BLaER1 (cell line): ENCODE measurements around the gene HHAT.

ENCODE experiments used
- H3K27ac ChIP-seq: shearing (Covaris generic); formaldehyde crosslinking; 2 replicates; pipeline ENCODE4 v1.8.1; 2022
- H3K27me3 ChIP-seq: shearing (Covaris generic); formaldehyde crosslinking; 2 replicates; pipeline ENCODE4 v1.8.1; 2022
- H3K36me3 ChIP-seq: shearing (Covaris generic); formaldehyde crosslinking; 2 replicates; pipeline ENCODE4 v1.8.1; 2022
- H3K4me1 ChIP-seq: shearing (Covaris generic); formaldehyde crosslinking; 2 replicates; pipeline ENCODE4 v1.8.1; 2022
- H3K4me2 ChIP-seq: shearing (Covaris generic); formaldehyde crosslinking; 2 replicates; pipeline ENCODE4 v1.8.1; 2022
- H3K4me3 ChIP-seq: shearing (Covaris generic); formaldehyde crosslinking; 2 replicates; pipeline ENCODE4 v1.8.1; 2022
- H3K9ac ChIP-seq: shearing (Covaris generic); formaldehyde crosslinking; 2 replicates; pipeline ENCODE4 v1.8.1; 2022
- H3K9me3 ChIP-seq: shearing (Covaris generic); formaldehyde crosslinking; 2 replicates; pipeline ENCODE4 v1.8.1; 2022
- H4K20me1 ChIP-seq: shearing (Covaris generic); formaldehyde crosslinking; 2 replicates; pipeline ENCODE4 v1.8.1; 2022
- Cebpa-rat ChIP-seq: shearing (Covaris generic); IDR thresholded peaks from 2 replicates; pipeline ENCODE4 v1.8.1; 2022

HHAT gene

DNA sequence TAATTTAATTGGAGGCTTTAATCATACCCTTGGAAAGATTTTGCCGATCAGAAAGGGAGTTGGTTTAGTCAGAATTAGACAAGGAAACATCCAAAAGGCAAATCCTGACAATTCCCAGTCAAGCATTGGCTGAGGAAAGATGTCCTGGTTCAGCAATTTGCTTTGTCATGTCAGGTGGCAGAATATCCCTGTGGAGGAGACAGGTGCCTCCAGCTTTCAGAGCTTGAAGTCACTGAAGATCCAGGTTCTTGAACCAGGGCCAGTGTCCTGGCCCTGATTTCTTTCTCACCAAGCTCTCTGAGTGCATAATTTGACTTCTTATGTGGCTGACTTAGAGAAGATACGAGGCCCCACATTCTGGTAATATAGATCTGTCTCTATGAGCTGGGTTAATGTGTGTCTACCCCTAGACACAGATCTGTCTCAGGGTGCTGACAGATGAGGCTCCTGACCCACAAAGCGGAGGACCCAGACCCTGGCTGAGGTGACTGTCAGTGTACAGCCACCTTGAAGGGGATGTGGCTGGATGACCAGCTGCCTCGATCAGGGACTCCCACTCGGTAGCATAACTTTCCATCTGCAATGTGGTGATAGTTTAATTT lies 118.9 kb downstream of the HHAT start:
- H3K4me1 ChIP-seq: no peaks in the 10 kb centered on the region
- H3K4me3 ChIP-seq: no peak overlapping the region
- H3K4me2 ChIP-seq: no peak overlapping the region
- H3K9ac ChIP-seq: no peak overlapping the region
- no peak for TF ChIP-seq Cebpa-rat
- no peaks in the 10 kb centered on the region for H3K27me3 ChIP-seq
- H3K36me3 ChIP-seq: no peaks in the 10 kb centered on the region
- H3K9me3 ChIP-seq: no peaks in the 10 kb centered on the region
- H3K27ac ChIP-seq: no peak overlapping the region
- no peaks in the 10 kb centered on the region for H4K20me1 ChIP-seq

GRCh38 chr1:210448297-210448892 lies 119.7 kb downstream of the HHAT start:
- H3K4me1 ChIP-seq: no peaks in the 10 kb centered on the region
- no peaks in the 10 kb centered on the region for H3K36me3 ChIP-seq
- no peak overlapping the region for H3K4me3 ChIP-seq
- H3K4me2 ChIP-seq: no peak overlapping the region
- H3K27ac ChIP-seq: no peak overlapping the region
- no peak overlapping the region for H3K9ac ChIP-seq
- no peaks in the 10 kb centered on the region for H4K20me1 ChIP-seq
- H3K9me3 ChIP-seq: no peaks in the 10 kb centered on the region
- H3K27me3 ChIP-seq: no peaks in the 10 kb centered on the region
- no peak for TF ChIP-seq Cebpa-rat

- Histone ChIP-seq H3K4me2 (no peak overlapping the region), H3K4me3 (no peak overlapping the region), H3K9me3 (no peaks in the 10 kb centered on the region), H3K27me3 (no peaks in the 10 kb centered on the region), H3K36me3 (no peaks in the 10 kb centered on the region), H3K27ac (no peak overlapping the region), H3K9ac (no peak overlapping the region), H3K4me1 (no peaks in the 10 kb centered on the region), H4K20me1 (no peaks in the 10 kb centered on the region)
- no peak for TF ChIP-seq Cebpa-rat
Measured at GRCh38 chr1:210455840-210456603, 127.3 kb downstream of the HHAT start.

DNA sequence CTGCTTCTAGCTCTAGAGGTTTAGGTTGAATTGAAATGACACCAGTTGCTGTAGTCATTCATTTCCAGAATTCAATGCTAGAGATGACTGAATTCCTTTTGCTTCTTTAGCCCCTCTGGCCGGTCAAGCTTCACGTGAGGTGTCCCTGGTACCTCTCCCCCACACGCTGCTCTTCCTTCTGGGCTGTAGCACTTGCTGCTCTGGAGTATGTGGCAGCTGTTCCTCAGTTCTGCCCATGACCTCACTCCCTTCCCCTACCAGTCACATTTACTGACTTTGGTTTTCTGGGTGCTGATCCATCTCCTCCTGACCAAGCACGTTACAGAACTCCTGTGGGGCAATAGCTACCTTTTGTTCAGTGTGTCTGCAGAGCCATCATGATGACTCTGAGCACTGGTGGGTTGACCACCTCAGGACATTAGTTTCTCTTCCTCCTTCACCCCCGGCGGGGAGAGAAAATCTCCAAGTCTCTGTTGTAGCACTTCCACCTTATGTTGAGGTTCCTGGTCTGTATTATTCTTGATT lies 128.1 kb downstream of the HHAT start:
- H3K4me2 ChIP-seq: no peak overlapping the region

GRCh38 chr1:210457568-210457967 lies 128.9 kb downstream of the HHAT start:
- TF ChIP-seq Cebpa-rat: no peak
- Histone ChIP-seq H3K27ac (no peak overlapping the region), H3K27me3 (no peaks in the 10 kb centered on the region), H3K4me3 (no peak overlapping the region), H3K4me2 (no peak overlapping the region), H3K36me3 (no peaks in the 10 kb centered on the region), H4K20me1 (no peaks in the 10 kb centered on the region), H3K9ac (no peak overlapping the region), H3K4me1 (no peaks in the 10 kb centered on the region), H3K9me3 (no peaks in the 10 kb centered on the region)

More for the DNA sequence above, 128.1 kb downstream of the HHAT start:
- Histone ChIP-seq H3K27me3 (no peaks in the 10 kb centered on the region), H3K9me3 (no peaks in the 10 kb centered on the region), H3K4me1 (no peaks in the 10 kb centered on the region), H3K4me3 (no peak overlapping the region), H4K20me1 (no peaks in the 10 kb centered on the region), H3K27ac (no peak overlapping the region), H3K36me3 (no peaks in the 10 kb centered on the region), H3K9ac (no peak overlapping the region)
- TF ChIP-seq Cebpa-rat: no peak

GRCh38 chr1:210464519-210465039 lies 135.9 kb downstream of the HHAT start:
- no peak overlapping the region for H3K4me2 ChIP-seq
- no peaks in the 10 kb centered on the region for H3K36me3 ChIP-seq
- no peak overlapping the region for H3K9ac ChIP-seq
- H3K9me3 ChIP-seq: no peaks in the 10 kb centered on the region
- H3K27ac ChIP-seq: no peak overlapping the region
- no peaks in the 10 kb centered on the region for H4K20me1 ChIP-seq
- H3K27me3 ChIP-seq: no peaks in the 10 kb centered on the region
- no peak for TF ChIP-seq Cebpa-rat
- no peaks in the 10 kb centered on the region for H3K4me1 ChIP-seq
- no peak overlapping the region for H3K4me3 ChIP-seq

DNA sequence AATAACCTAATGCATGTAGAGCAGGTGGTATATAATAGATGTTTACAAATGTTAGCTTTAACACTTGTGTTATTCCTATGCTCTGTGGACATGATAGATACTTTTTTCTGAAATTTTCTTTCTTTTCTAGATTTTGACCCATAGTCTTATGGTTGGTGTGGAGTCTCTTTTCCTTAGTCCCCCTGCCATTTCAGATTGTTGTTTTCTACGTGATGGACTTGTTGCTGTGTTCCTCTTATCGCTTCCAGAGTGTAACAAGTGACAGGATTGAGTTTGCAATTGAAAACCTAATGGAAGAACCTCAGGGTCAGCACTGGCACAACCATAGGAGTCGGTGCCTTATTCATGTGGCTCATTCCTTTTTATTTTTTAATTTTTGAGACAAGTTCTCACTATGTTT lies 136.4 kb downstream of the HHAT start:
- H3K4me1 ChIP-seq: no peaks in the 10 kb centered on the region
- no peaks in the 10 kb centered on the region for H3K9me3 ChIP-seq
- H4K20me1 ChIP-seq: no peaks in the 10 kb centered on the region
- H3K4me2 ChIP-seq: no peak overlapping the region
- no peak for TF ChIP-seq Cebpa-rat
- H3K4me3 ChIP-seq: no peak overlapping the region
- H3K27me3 ChIP-seq: no peaks in the 10 kb centered on the region
- H3K27ac ChIP-seq: no peak overlapping the region
- H3K9ac ChIP-seq: no peak overlapping the region
- no peaks in the 10 kb centered on the region for H3K36me3 ChIP-seq

GRCh38 chr1:210467440-210468043 lies 138.8 kb downstream of the HHAT start:
- Histone ChIP-seq H3K4me3 (no peak overlapping the region), H4K20me1 (no peaks in the 10 kb centered on the region), H3K27ac (no peak overlapping the region), H3K27me3 (no peaks in the 10 kb centered on the region), H3K4me1 (no peaks in the 10 kb centered on the region), H3K36me3 (no peaks in the 10 kb centered on the region), H3K9ac (no peak overlapping the region), H3K4me2 (no peak overlapping the region), H3K9me3 (no peaks in the 10 kb centered on the region)
- no peak for TF ChIP-seq Cebpa-rat

DNA sequence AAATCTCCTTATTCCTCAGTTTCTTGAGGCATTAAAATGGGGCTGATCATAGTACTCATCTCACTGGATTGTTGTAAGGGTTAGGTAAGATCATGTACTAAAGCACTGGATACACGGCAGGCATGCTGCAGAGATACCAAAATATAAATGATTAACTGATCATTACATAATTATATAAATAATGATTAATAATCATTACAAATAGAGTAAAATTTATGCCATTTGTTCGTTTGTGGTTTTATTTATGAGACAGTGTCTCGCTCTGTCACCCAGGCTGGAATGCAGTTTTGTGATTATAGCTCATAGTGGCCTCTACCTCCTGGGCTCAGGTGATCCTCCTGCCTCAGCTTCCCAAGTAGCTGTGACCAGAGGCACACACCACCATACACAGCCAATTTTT lies 140.7 kb downstream of the HHAT start:
- H3K4me3 ChIP-seq: no peak overlapping the region
- no peaks in the 10 kb centered on the region for H4K20me1 ChIP-seq
- no peaks in the 10 kb centered on the region for H3K4me1 ChIP-seq
- H3K27me3 ChIP-seq: no peaks in the 10 kb centered on the region
- no peak overlapping the region for H3K9ac ChIP-seq
- no peaks in the 10 kb centered on the region for H3K9me3 ChIP-seq
- no peak overlapping the region for H3K4me2 ChIP-seq
- H3K27ac ChIP-seq: no peak overlapping the region
- no peaks in the 10 kb centered on the region for H3K36me3 ChIP-seq
- TF ChIP-seq Cebpa-rat: no peak
